A549 (cell line): Measurements from ENCODE around the gene TTLL11. TPM values are rescaled to one million over a fixed set of nuclear protein-coding genes. Genes with fewer than 3 reads are reported as not detected.

Experiments used
- ATAC-seq, 2 experiments: fragments of 200-7000 bp in 1 of 2; fragments of >200 bp in 1 of 2; cut with Nextera tagmentation in 1 of 2; cut with Tn5 transposase in 1 of 2; 3 replicates each; pipeline versions ENCODE4 v1.8.0 to v1.9.1; 2018 to 2020; ENCODE audit warnings: mild to moderate bottlenecking in 1 of 2, moderate library complexity in 1 of 2
- CTCF ChIA-PET: fragments of 300-600 bp; sonication (Branson Sonifier 250); formaldehyde crosslinking; extraction: SDS; loops from one replicate; lab custom pipeline; 2021; ENCODE audit warnings: antibody characterized with exemption, inconsistent platforms; lab: Yijun Ruan, JAX
- POLR2A ChIA-PET: fragments of 350-600 bp; formaldehyde crosslinking; extraction: SDS; loops from one replicate; lab custom pipeline; 2021; ENCODE audit warnings: antibody characterized with exemption, inconsistent platforms; lab: Yijun Ruan, JAX
- DNase-seq, 2 experiments: peaks; one replicate each; pipeline versions ENCODE4 v3.0.0 to v3.0.0-alpha.2; 2011 to 2016; ENCODE audit warnings: low read depth in 1 of 2, low spot score in 1 of 2
- FAIRE-seq: peaks from 2 replicates; lab custom pipeline; 2011; peaks lifted over from hg19 to GRCh38; lab: Jason Lieb, UNC
- H3K27ac ChIP-seq, 2 experiments: fragments of >200 bp; sonication (Bioruptor Twin); formaldehyde crosslinking; 3 replicates each; pipeline ENCODE4 v1.5.1; 2016 to 2017
- H3K4me1 ChIP-seq: fragments of >200 bp; sonication (Bioruptor Twin); formaldehyde crosslinking; 3 replicates; pipeline ENCODE4 v1.6.1; 2016
- H3K4me2 ChIP-seq: fragments of >200 bp; sonication (Bioruptor Twin); formaldehyde crosslinking; 3 replicates; pipeline ENCODE4 v1.6.1; 2016
- H3K4me3 ChIP-seq: fragments of >200 bp; sonication (Bioruptor Twin); formaldehyde crosslinking; 3 replicates; pipeline ENCODE4 v1.5.1; 2016
- H3K9me3 ChIP-seq: fragments of >200 bp; sonication (Bioruptor Twin); formaldehyde crosslinking; 3 replicates; pipeline ENCODE4 v1.6.1; 2016
- ATOH8 ChIP-seq: fragments of 250-450 bp; sonication (Bioruptor Pico); IDR thresholded peaks from 2 replicates; pipeline ENCODE4 v1.5.0; 2020; ENCODE audit warnings: low read depth, mild to moderate bottlenecking, moderate library complexity
- BHLHE40 ChIP-seq: IDR thresholded peaks from 2 replicates; pipeline ENCODE4 v1.6.1; 2012; ENCODE audit warnings: low read depth, low read length, inconsistent platforms
- CBX2 ChIP-seq: fragments of 200-600 bp; sonication (generic); IDR thresholded peaks from 2 replicates; pipeline ENCODE4 v1.6.1; 2016; ENCODE audit warnings: low read depth, mild to moderate bottlenecking, borderline replicate concordance
- CBX8 ChIP-seq: fragments of 200-600 bp; sonication (generic); IDR thresholded peaks from 2 replicates; pipeline ENCODE4 v1.6.1; 2016
- E2F6 ChIP-seq: IDR thresholded peaks from 2 replicates; pipeline ENCODE4 v1.6.1; 2012; ENCODE audit warnings: low read depth, borderline replicate concordance
- EHF ChIP-seq: fragments of 250-450 bp; sonication (Bioruptor Pico); IDR thresholded peaks from 2 replicates; pipeline ENCODE4 v1.5.0; 2020; ENCODE audit warnings: mild to moderate bottlenecking
- EP300 ChIP-seq, 2 experiments: fragments of >200 bp; sonication (Bioruptor Twin); formaldehyde crosslinking; IDR thresholded peaks; 2 replicates in 1 of 2; 3 replicates in 1 of 2; pipeline ENCODE4 v1.6.1; 2016 to 2017
- FOSB ChIP-seq: fragments of 250-450 bp; sonication (Bioruptor Pico); IDR thresholded peaks from 2 replicates; pipeline ENCODE4 v1.5.0; 2020; ENCODE audit warnings: mild to moderate bottlenecking, moderate library complexity
- FOSL2 ChIP-seq, 2 experiments: fragments of 450-650 bp in 1 of 2; fragments of >200 bp in 1 of 2; sonication (Bioruptor Twin) in 1 of 2; formaldehyde crosslinking; IDR thresholded peaks; 2 replicates each; pipeline versions ENCODE4 v1.5.0 to v1.6.1; 2016 to 2020; ENCODE audit warnings: mild to moderate bottlenecking in 1 of 2, moderate library complexity in 1 of 2
- HES2 ChIP-seq: fragments of >200 bp; sonication (Bioruptor Twin); formaldehyde crosslinking; IDR thresholded peaks from 2 replicates; pipeline ENCODE4 v1.6.1; 2016
- HEYL ChIP-seq: fragments of 250-450 bp; sonication (Bioruptor Pico); IDR thresholded peaks from 2 replicates; pipeline ENCODE4 v1.8.0; 2021; ENCODE audit warnings: mild to moderate bottlenecking, moderate library complexity
- HOXA7 ChIP-seq: fragments of 250-450 bp; sonication (Bioruptor Pico); IDR thresholded peaks from 2 replicates; pipeline ENCODE4 v1.5.0; 2020; ENCODE audit warnings: mild to moderate bottlenecking, moderate library complexity
- HOXB13 ChIP-seq: fragments of 250-450 bp; sonication (Bioruptor Pico); IDR thresholded peaks from 2 replicates; pipeline ENCODE4 v1.5.0; 2020; ENCODE audit warnings: low read depth, mild to moderate bottlenecking, moderate library complexity
- KDM1A ChIP-seq: fragments of 200-600 bp; sonication (generic); IDR thresholded peaks from 2 replicates; pipeline ENCODE4 v1.6.1; 2016; ENCODE audit warnings: low read depth, mild to moderate bottlenecking
- KDM5A ChIP-seq: fragments of 200-600 bp; sonication (generic); IDR thresholded peaks from 2 replicates; pipeline ENCODE4 v1.6.1; 2016; ENCODE audit warnings: antibody characterized with exemption, mild to moderate bottlenecking
- MAFK ChIP-seq: fragments of 450-650 bp; IDR thresholded peaks from 2 replicates; pipeline ENCODE4 v1.6.1; 2014; ENCODE audit not compliant: partially characterized antibody
- MYC ChIP-seq: IDR thresholded peaks from 2 replicates; pipeline ENCODE4 v1.6.1; 2012; ENCODE audit warnings: mild to moderate bottlenecking, inconsistent platforms, low read length, improper control_type of control experiment, borderline replicate concordance
- POLR2A ChIP-seq: IDR thresholded peaks from 2 replicates; pipeline ENCODE4 v1.6.1; 2012; ENCODE audit warnings: mild to moderate bottlenecking, low read length
- RAD21 ChIP-seq, 2 experiments: fragments of >200 bp in 1 of 2; sonication (Bioruptor Twin) in 1 of 2; formaldehyde crosslinking in 1 of 2; IDR thresholded peaks in 1 of 2; conservative IDR thresholded peaks in 1 of 2; 2 replicates in 1 of 2; 3 replicates in 1 of 2; pipeline ENCODE4 v1.6.1; 2012 to 2018; ENCODE audit warnings: inconsistent platforms in 1 of 2
- RCOR1 ChIP-seq: fragments of 150-350 bp; IDR thresholded peaks from 2 replicates; pipeline ENCODE4 v1.6.1; 2014; ENCODE audit warnings: antibody characterized with exemption, low read length, low read depth
- REST ChIP-seq: fragments of 200-600 bp; sonication (generic); IDR thresholded peaks from 2 replicates; pipeline ENCODE4 v1.6.1; 2016; ENCODE audit warnings: antibody characterized with exemption, mild to moderate bottlenecking, moderate library complexity
- RFX5 ChIP-seq: fragments of 450-650 bp; IDR thresholded peaks from 2 replicates; pipeline ENCODE4 v1.7.1; 2014; ENCODE audit warnings: antibody characterized with exemption, mild to moderate bottlenecking, moderate library complexity
- USF2 ChIP-seq: fragments of 450-650 bp; IDR thresholded peaks from 2 replicates; pipeline ENCODE4 v1.6.1; 2014; ENCODE audit warnings: antibody characterized with exemption
- ZC3H11A ChIP-seq: fragments of 450-650 bp; IDR thresholded peaks from 2 replicates; pipeline ENCODE4 v1.6.1; 2014; ENCODE audit warnings: antibody characterized with exemption, mild to moderate bottlenecking
- ZFP36 ChIP-seq: fragments of 450-650 bp; IDR thresholded peaks from 2 replicates; pipeline ENCODE4 v1.6.1; 2014; ENCODE audit warnings: borderline replicate concordance; ENCODE audit not compliant: partially characterized antibody
- ZSCAN20 ChIP-seq: fragments of 250-450 bp; sonication (Bioruptor Pico); IDR thresholded peaks from 2 replicates; pipeline ENCODE4 v1.8.0; 2022; ENCODE audit warnings: mild to moderate bottlenecking, moderate library complexity
- WGBS: methylation state at CpG from one replicate; pipeline ENCODE4 v1.1.6; 2017; ENCODE audit errors: missing lambda C conversion rate; 5-methylcytosine and 5-hydroxymethylcytosine counted together
- polyA plus RNA-seq, 4 experiments: library from polyadenylated mRNA; depleted of rRNA in 3 of 4; stranded (reverse); fragments of >200 nt; fragmentation: RNase III in 1 of 4; extraction: RNeasy Plus Mini Kit Qiagen cat#74134 plus additional on column Dnase treatment in 1 of 4; gene quantifications; 2 replicates in 3 of 4; 3 replicates in 1 of 4; pipeline ENCODE4 v1.2.3, GENCODE V29; 2011 to 2017
- TF ChIP-seq, protein P1 (sequence below): fragments of 150-350 bp; IDR thresholded peaks from 2 replicates; pipeline ENCODE4 v1.6.1; 2014; ENCODE audit warnings: low read depth, mild to moderate bottlenecking, low read length

Gene TTLL11
- polyA plus RNA-seq, 2 of the 4 experiments (the other 2 are of a cell fraction), result 1.8 to 2.6 TPM

DNA sequence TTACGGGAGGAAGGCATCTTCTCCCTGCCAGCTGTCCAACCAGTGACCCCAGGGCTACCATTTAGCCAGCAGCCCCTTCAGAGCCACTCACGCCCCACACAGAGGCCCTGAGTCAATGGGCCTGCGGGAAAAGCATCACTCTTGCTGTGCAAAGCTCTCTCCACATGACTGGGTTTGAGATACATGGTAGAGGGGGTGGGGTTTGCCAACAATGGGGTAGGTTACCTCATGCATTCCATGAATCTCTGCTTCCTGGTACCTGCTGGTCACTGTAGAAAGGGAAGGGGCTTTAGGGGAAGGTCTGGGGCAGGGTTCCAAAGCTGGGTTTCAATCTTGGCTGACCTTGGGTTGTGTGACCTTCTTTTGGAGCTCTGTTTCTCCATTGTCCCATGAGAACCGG lies 22.9 kb upstream of the TTLL11 start:
- H3K27ac ChIP-seq, result no peak overlapping the region
- FAIRE-seq (no peak), DNase-seq (no peak), ATAC-seq (no peak)
- H3K9me3 ChIP-seq, result no peaks in the 10 kb centered on the region
- no peak for TF ChIP-seq HEYL (CRISPR knock-in tag)
- TF ChIP-seq RAD21 (conservative IDR thresholded peaks at IDR 0.05 in 1 of 2, IDR thresholded peaks at IDR 0.05 in 1 of 2), result no peak
- no peak for TF ChIP-seq EHF (CRISPR knock-in tag)
- no peak for TF ChIP-seq BHLHE40
- TF ChIP-seq HOXB13 (CRISPR knock-in tag), result no peak
- no peak for TF ChIP-seq HOXA7 (CRISPR knock-in tag)
- no peak for TF ChIP-seq REST
- no peak for TF ChIP-seq KDM1A
- TF ChIP-seq RFX5, result no peak
- TF ChIP-seq ZFP36, result no peak
- TF ChIP-seq HES2, result no peak
- TF ChIP-seq FOSB (CRISPR knock-in tag), result no peak
- TF ChIP-seq ZSCAN20 (CRISPR knock-in tag), result no peak
- no peak for TF ChIP-seq CBX2
- no peak for TF ChIP-seq KDM5A
- no peak for TF ChIP-seq ZC3H11A
- TF ChIP-seq ATOH8 (CRISPR knock-in tag), result no peak
- TF ChIP-seq, protein P1, sequence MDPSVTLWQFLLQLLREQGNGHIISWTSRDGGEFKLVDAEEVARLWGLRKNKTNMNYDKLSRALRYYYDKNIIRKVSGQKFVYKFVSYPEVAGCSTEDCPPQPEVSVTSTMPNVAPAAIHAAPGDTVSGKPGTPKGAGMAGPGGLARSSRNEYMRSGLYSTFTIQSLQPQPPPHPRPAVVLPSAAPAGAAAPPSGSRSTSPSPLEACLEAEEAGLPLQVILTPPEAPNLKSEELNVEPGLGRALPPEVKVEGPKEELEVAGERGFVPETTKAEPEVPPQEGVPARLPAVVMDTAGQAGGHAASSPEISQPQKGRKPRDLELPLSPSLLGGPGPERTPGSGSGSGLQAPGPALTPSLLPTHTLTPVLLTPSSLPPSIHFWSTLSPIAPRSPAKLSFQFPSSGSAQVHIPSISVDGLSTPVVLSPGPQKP, result no peak
- no peak for TF ChIP-seq CBX8
- no peak overlapping the region for H3K4me3 ChIP-seq
- no peak overlapping the region for H3K4me2 ChIP-seq
- WGBS, result 83% methylated on average over 2 of the region's 4 CpGs
- no peaks in the 10 kb centered on the region for H3K4me1 ChIP-seq
- CTCF ChIA-PET, result interaction anchor here (0.7 to 20.3 kb wide), 6 partner anchors 8 to 234 kb away, joined by 3 to 541 read pairs (median 18); partner anchors contain the start of gene TTLL11
- POLR2A ChIA-PET, result no interaction called here

DNA sequence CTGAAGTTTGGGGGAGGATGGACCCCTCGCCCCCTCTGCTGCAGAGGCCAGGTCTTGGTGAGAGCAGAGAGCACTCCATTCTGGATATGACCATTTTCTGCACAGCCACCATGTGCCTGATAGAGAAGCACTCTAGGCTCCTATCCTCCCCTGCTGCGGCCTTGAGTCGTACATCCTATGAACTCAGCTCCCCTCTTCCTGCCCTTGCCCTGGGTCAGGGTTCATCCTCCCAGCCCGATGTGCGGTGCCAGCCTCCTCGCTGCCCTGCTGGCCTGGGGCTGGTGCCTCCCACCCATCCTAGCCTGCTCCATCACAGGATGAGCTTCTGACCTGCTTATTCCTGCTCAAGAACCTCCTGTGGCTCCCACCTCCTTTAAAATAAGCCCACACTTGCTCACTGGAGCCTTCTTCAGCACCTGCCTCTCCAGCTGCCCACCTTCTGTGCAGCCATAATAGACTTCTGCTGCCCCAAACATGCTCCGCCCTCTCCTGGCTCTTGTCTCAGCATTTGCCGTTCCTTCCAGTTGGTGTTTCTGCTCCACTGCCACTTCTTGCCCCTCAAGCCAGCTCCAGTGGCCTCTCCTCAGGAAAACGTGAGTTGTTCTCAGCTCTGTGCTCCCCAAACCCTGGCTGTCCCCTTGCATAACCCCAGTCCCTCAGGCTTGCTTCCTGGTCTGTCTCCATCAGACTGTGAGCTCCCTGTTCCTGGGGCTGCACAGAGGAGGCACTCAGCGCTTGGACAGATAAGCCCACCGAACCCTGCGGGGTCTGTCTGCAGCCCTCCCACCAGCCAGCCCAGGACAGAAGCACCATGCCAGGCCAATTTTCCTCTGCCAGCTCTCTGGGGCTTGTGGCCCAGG lies 22.3 kb upstream of the TTLL11 start:
- Histone ChIP-seq H3K4me2 (no peak overlapping the region), H3K4me1 (no peaks in the 10 kb centered on the region), H3K4me3 (no peak overlapping the region), H3K9me3 (no peaks in the 10 kb centered on the region), H3K27ac (no peak overlapping the region)
- TF ChIP-seq USF2 (no peak), HEYL (CRISPR knock-in tag) (no peak), EP300 (IDR thresholded peaks at IDR 0.05) (no peak), CBX8 (no peak), MAFK (no peak), ZSCAN20 (CRISPR knock-in tag) (no peak), POLR2A (no peak), E2F6 (no peak), FOSL2 (IDR thresholded peaks at IDR 0.05) (no peak), FOSL2 (CRISPR knock-in tag; IDR thresholded peaks at IDR 0.05) (no peak), RCOR1 (no peak), EHF (CRISPR knock-in tag) (no peak), HES2 (no peak), MYC (no peak)
- TF ChIP-seq, protein P1, result no peak
- DNase-seq, result no peak
- ATAC-seq, result peak; percentile 12 to 40; a peak in 2 of 6 replicates
- CTCF ChIA-PET, result interaction anchor here (0.7 to 20.3 kb wide), 5 partner anchors 8 to 235 kb away, joined by 3 to 541 read pairs (median 28); partner anchors contain the start of gene TTLL11
- POLR2A ChIA-PET, result no interaction called here
- FAIRE-seq, result no peak
- WGBS, result 44% methylated on average over 11 of the region's 12 CpGs
